SK-N-MC (cell line): Measurements from ENCODE around the gene RCC2.

Experiments
- EZH2 ChIP-seq: fragments of 200-600 bp; sonication (generic); IDR thresholded peaks from one replicate; pipeline ENCODE4 v1.6.1; 2017; ENCODE audit warnings: antibody characterized with exemption
- POLR2AphosphoS5 ChIP-seq: IDR thresholded peaks from 2 replicates; pipeline ENCODE4 v1.6.1; 2012; ENCODE audit warnings: mild to moderate bottlenecking, low read depth, low read length, borderline replicate concordance

GRCh38 chr1:17369466-17369865 lies 70.0 kb downstream of the RCC2 start:
- TF ChIP-seq POLR2AphosphoS5: no peak
- no peak for TF ChIP-seq EZH2
